SIG-M5 (cell line): Measurements from ENCODE around the gene SRD5A1.
A peak's percentile ranks its signal among the peaks of the same experiment; 100 is the strongest.

Experiments used
- DNase-seq: peaks from one replicate; lab custom pipeline; 2025; lab: John Stamatoyannopoulos, UW

SRD5A1 gene

GRCh38 chr5:6632888-6633468 lies at the start of gene SRD5A1, which contains the start of gene NSUN2:
Gene SRD5A1, plus strand, starts transcription at chr5:6633440. Its CDS starts 137 bp downstream, at chr5:6633577.
Gene NSUN2, minus strand, starts transcription at chr5:6633044. Its CDS starts 65 bp downstream, at chr5:6632979.
- DNase-seq: peak; percentile 49

- no peak for DNase-seq
These were observed 49.1 kb upstream of the SRD5A1 start for GRCh38 chr5:6584101-6584645.

GRCh38 chr5:6584727-6585126 lies 48.5 kb upstream of the SRD5A1 start:
- DNase-seq: no peak

GRCh38 chr5:6585168-6585567 lies 48.1 kb upstream of the SRD5A1 start:
- DNase-seq: no peak

- DNase-seq: no peak
These were observed 47.1 kb upstream of the SRD5A1 start for GRCh38 chr5:6585939-6586646.

- DNase-seq: no peak
These were observed 46.6 kb upstream of the SRD5A1 start for GRCh38 chr5:6586647-6587042.

GRCh38 chr5:6587171-6587570 lies 46.1 kb upstream of the SRD5A1 start:
- no peak for DNase-seq

GRCh38 chr5:6590581-6590980 lies 42.7 kb upstream of the SRD5A1 start:
- no peak for DNase-seq

GRCh38 chr5:6591671-6592288 lies 41.5 kb upstream of the SRD5A1 start:
- no peak for DNase-seq

- no peak for DNase-seq
These were observed 40.6 kb upstream of the SRD5A1 start for GRCh38 chr5:6592601-6593000.

GRCh38 chr5:6593148-6594016 lies 39.9 kb upstream of the SRD5A1 start:
- DNase-seq: no peak

GRCh38 chr5:6594066-6594465 lies 39.2 kb upstream of the SRD5A1 start:
- DNase-seq: no peak

GRCh38 chr5:6595405-6595804 lies 37.8 kb upstream of the SRD5A1 start:
- DNase-seq: no peak

GRCh38 chr5:6596388-6596787 lies 36.9 kb upstream of the SRD5A1 start:
- DNase-seq: no peak

GRCh38 chr5:6597557-6597956 lies 35.7 kb upstream of the SRD5A1 start:
- DNase-seq: no peak

- DNase-seq: no peak
These were observed 34.8 kb upstream of the SRD5A1 start for GRCh38 chr5:6598351-6598900.

- DNase-seq: no peak
These were observed 33.5 kb upstream of the SRD5A1 start for GRCh38 chr5:6599739-6600138.

GRCh38 chr5:6601271-6601670 lies 32.0 kb upstream of the SRD5A1 start:
- DNase-seq: no peak

- no peak for DNase-seq
These were observed 31.4 kb upstream of the SRD5A1 start for GRCh38 chr5:6601816-6602215.

GRCh38 chr5:6602441-6602840 lies 30.8 kb upstream of the SRD5A1 start:
- no peak for DNase-seq

GRCh38 chr5:6603643-6604042 lies 29.6 kb upstream of the SRD5A1 start:
- no peak for DNase-seq

GRCh38 chr5:6604341-6604740 lies 28.9 kb upstream of the SRD5A1 start:
- no peak for DNase-seq
